HG03457 (cell line): ENCODE measurements around the gene GALNTL6.
"Not testable (repeated sequence)": the region's sequence is repeated elsewhere in the genome, so short reads cannot be mapped to it uniquely, and the experiment has no call there.

ENCODE experiments used
- ATAC-seq: cut with Tn5 transposase; IDR thresholded peaks from one replicate; pipeline ENCODE4 v1.9.1; 2021; ENCODE audit warnings: moderate number of reproducible peaks; ENCODE audit not compliant: unreplicated experiment

Gene GALNTL6

DNA sequence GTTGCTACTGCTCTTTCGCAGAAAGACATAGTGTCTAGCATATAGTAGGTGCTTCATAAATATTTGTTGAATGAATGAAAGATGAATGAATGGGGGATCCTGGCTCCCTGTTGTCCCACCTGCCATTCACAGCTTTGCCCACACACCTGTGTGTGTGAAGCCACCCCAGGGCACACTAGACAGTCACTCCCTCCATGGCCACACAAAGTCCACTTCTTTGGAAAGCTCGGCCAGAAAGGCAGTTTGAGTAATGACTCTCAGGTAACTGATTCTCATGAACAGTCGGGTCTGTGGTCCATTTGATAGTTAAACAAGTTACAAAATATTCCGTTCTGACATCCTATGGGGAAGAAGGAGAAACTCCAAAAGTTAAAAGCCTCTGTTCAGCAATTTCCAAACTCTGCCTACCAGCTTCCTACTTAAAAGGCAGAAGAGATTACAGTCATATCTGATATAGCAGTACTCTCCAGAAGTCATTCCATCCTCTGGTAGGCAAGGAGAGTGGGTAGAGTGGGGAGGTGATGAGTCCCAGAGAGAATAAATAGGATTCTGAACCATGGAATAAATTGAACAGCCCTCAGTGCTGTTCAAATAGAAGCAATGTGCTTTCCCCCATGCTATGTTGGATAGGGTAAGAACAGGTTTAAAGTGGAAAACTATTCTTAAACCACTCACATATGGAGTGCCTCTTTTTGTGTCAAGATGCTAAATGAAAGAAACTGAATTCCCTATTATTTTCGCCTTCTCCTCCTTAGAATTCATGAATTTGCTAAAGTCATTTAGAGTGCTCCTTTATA is 1150.5 kb downstream of the GALNTL6 start:
- ATAC-seq = no peak

DNA sequence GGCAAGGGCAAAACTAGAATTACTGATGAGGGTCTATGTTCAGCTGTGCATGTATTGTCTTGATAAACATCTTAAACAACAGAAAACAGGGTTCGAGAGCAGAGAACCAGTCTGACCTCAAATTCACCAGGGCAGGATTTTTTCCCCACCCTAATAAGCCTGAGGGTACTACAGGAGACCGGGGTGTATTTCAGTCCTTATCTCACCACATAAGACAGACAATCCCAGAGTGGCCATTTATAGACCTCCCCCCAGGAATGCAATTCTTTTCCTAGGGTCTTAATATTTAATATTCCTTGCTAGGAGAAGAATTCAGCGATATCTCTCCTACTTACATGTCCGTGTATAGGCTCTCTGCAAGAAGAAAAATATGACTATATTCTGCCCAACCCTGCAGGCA is 1157.0 kb downstream of the GALNTL6 start:
- not testable (repeated sequence) for ATAC-seq

DNA sequence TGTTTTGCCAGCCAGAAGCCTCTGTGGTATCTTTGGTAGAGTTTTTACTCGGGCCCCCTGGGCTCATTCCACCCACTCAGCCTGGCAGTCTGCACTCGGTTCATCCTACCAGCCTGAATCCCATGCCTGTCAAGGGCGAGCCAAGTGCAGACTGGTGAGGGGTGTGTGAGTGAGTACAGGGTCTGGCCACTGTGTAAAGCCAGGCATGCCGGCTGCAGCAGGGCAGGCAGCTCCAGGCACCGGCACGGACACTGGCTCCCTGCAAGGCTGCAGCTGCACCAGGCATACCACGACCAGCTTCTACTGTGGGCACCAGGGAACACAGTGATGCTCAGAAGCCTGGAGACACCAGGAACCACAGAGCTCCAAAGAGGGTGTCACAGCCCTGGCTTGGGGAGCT is 1161.4 kb downstream of the GALNTL6 start:
- no peak for ATAC-seq

DNA sequence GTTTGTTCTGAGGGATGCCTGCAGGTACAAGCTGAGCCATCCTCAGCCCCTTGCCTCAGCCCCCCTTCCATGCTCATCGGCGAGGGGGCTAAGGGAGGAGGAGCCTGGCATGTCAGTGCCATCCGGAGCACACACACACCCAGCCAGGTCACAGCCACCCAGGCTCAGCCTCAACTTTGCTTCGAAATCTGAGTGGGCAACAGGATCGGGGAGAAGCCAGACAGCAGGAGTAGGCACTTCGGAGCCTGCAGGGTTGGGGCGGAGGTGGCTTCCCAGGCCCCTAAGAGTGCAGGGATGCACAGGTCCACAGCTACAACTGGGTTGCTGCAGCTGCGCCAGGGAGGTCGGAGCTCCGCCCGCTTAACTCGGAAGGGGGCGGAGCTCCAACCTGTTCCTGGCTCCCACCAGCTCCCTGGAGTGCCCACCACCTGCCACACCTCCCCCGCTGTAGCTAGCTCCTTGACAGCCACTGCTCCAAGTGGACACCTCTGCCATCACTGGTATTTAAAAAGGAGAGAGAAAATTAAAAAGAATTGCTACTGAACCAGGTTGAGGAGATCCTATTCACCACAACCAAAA is 1162.5 kb downstream of the GALNTL6 start:
- ATAC-seq = no peak

DNA sequence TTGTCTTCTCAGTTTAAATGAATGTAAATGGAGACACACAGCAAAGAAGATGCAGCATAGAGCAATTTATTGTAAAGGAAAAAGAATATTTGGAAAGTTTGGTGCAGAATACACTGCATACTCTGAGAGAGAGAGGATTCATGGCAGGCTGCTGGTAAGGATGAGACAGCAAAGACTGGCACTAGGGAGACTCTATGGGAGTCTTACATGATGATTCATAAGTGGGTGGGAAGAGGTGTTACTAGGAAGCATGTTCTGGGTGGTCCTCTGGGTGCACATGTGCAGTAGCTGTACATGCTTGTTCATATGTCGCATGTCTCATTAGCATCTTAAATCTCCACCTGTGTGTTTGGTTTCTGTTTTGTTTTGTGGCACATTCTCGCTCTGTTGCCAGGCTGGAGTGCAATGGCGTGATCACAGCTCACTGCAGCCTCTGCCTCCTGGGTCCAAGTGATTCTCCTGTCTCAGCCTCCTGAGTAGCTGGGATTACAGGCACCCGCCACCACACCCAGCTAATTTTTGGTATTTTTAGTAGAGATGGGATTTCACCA is 1164.4 kb downstream of the GALNTL6 start:
- not testable (repeated sequence) for ATAC-seq

DNA sequence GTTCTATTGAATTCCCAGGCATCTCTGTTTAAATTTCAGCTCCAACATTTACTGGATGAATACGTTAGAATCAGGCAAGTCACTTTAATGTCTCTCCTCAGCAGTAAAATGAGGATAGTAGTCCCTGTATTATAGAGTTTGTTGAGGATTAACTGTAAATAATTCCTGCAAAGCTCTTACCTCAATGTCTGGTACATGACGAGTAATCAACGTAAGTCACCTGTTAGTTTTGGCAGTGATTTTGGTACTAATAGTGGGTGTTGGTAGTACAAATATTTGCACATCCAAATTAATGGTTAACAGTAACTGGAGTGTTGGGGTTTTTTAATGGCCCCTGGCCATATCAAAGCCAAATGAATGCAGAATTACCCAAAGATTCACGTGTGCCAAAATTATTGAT is 1165.6 kb downstream of the GALNTL6 start:
- ATAC-seq = no peak

DNA sequence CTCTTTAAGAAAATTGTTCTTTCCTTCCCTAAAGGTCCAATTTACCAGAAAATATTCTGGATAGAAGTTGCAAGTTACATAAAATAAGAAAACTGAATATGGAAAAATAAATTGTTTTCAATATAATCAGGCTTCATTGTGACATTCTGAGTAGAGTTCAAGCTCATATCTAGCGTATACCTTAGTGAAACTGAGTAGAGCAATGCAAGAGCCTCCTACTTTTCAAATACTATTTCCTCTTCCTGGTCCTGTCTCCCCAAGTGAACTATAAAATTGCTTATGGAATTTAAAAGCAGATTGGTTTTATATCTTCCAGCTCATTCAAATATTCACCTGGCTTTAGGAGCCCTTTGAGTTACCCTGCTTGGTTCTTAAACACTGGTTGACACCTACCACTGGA is 1166.1 kb downstream of the GALNTL6 start:
- ATAC-seq = no peak

DNA sequence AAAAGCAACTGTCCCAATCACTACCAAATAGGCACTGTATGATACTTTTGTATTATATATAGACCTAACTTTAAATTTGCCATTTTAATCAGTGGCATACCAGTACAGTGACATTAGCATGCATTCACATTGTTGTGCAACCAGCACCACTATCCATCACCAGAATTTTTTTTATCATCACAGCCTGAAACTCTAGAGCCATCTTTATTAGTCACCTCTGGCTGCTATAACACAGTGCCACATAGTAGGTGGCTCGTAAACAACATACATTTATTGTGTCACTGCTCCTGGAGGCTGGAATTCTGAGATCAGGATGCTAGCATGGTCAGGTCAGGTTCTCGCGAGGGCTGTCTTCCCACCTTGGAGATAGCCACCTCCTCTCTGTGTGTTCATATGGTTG is 1167.0 kb downstream of the GALNTL6 start:
- no peak for ATAC-seq

DNA sequence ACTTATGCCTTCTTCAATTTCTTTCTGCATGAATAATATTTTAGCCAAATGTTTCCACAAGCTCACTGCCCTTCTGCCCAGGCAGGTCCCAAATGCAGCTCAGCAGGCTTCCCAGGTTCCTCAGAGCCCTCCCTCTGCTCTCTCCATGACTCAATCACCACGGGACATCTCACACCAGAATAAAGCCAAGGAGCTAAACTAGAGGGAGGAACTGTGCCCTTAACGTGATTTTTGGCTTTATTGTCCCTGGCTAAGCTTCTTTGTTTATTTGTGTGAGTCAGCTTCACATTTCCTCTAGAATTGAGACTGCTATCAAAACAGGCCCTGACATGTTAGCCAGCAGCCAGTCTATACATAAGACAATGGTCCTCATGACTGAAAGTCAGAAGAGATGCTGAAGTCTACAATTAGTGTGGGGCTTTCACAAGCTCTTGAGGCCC is 1169.0 kb downstream of the GALNTL6 start:
- ATAC-seq = no peak

DNA sequence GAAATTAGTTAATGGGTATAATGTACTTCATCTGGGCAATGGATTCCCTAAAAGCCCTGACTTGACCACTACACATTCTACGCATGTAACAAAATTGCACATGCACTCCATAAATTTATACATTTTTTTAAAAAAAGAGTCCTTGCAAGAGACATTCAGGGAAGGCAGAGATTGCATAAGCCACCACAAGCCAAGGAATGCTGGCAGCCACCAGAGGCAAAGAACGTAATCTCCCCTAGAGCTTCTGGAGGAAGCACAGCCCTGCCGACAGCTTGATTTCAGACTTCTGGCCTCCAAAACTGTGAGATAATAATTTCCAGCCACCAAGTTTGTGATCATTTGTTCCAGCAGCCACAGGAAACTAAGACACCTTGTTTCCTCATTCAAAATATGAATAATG is 1169.8 kb downstream of the GALNTL6 start:
- no peak for ATAC-seq

DNA sequence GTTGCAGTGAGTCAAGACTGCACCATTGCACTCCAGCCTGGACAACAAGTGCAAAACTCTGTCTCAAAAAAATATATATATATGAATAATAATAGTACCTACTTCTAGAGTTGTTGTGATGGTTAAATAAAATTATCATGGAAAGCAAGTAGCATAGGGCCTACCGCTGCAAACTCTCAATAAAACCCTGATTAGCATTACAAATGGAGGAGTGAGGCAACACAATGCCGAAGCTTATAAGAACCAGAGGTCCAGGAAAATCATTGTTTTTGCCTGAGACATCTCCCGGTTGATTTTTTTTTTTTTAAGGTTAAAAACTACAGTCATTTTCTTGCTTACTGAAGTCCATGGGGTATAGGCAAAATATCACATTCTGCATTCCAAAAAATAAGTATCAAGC is 1170.4 kb downstream of the GALNTL6 start:
- ATAC-seq = no peak

DNA sequence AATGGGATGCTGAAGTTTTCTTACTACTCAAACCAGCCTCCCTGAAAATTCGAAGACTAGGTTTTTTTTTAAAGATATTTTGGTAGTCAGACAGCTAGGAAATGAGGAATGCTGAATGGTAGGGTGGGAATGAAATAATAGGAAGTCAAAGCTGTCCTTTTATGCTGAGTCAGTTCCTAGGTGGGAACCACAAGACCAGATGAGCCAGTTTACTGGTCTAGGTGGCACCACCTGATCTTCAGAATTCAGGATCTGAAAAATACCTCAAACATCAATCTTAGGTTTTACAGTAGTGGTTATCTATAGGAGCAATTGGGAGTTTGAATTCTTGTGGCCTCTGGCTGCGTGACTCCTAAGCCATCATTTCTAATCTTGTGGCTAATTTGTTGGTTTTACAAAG is 1172.3 kb downstream of the GALNTL6 start:
- no peak for ATAC-seq

DNA sequence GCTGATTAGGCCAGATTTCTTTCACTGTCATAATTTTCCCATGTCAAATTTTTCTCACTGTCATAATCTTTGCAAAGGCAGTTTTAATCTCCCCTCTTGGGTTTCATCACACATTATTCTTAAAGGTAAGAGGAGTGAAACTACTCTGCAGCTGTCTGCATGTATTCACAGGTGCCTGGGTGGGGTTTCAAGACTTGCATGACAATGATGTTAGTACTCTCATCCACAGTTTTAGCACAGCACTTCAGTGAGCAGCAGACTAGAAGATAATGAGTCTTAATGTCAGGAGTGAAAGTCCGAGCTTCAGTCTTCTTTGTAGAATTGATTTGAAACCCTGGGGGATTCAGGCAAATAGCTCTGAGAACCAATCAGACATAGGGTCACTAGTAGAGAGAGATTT is 1172.9 kb downstream of the GALNTL6 start:
- ATAC-seq = no peak

DNA sequence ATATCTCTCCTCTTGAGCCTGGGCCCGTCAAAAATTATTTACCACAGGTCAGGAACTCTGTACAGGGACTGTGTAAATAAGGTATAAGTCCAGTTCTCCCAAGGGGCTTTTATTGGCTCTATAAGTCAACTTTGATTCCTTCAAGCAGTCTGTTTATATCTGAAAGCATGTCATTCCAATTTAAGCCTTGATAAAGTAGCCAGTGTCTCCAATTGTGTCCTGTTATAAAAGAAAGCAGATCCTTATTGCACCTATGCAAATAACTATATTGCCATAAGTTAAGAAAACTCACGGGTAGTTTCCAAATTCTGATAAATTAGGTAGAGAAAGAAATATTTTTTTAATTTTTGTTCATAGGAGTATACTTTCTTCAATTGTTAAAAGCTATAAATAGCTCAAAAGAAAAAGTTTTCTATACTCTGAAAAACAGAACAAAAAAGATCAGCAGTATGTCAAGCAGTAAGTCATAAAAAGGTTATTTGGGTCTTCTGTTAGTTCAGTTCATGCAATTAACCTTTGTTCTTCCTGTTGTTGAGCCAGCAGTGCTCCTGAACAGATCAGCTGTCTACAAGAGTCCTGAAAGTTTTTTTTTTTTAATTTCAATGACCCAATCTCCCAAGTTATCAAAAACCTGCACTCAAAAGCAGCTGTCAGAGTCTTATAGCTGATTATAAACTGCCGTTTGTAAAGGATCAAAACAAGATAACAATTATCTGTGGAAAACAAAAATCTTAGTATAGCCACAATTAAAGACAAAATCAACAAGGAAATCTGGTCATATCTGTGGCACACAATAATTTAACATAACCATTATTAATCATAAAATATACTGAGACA is 1177.0 kb downstream of the GALNTL6 start:
- no peak for ATAC-seq

DNA sequence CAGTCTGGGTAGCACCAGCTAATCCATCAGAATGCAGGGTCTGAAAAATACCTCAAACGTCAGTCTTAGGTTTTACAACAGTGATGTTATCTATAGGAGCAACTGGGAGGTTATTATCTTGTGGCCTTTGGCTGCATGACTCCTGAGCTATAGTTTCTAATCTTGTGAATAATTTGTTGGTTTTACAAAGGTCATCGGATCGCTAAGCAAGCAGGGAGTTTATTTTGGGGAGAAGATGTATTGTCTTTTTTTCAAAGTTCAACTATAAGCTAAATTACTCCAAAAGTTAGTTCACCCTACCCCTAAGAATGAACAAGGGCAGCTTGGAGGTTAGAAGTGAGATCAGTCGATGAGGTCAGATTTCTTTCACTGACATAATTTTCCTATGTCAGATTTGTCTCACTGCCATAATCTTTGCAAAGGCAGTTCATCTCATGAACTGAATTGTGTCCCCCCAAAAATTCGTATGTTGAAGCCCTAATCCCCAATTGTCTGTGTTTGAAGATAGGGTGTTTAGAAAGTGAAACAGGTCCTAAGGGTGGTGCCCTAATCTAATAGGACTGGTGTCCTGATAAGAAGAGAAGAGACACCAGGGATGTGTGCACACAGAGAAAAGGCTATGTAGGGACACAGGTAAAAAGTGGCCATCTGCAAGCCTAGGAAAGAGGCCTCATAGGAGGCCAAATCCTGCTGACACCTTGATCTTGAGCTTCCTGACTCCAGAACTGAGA is 1179.6 kb downstream of the GALNTL6 start:
- ATAC-seq = no peak

DNA sequence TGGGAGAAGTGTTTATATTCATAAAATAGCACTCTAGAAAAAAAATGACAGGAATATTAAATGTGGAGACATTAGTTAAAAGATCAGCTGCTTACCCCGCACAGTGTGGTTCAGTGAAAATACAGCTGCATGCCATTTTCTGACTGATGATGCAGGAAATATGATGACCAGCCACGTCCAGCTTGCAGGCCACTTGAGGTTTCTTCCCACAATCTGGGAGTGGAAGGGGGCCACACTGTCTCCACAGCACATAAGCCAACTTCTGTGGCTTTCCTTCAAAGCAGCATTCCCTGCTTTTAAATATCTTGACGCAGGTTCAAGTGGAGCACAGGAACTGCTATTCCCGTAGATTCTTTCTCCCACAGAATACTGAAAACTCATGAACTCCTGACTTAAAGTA is 1182.0 kb downstream of the GALNTL6 start:
- ATAC-seq = no peak

DNA sequence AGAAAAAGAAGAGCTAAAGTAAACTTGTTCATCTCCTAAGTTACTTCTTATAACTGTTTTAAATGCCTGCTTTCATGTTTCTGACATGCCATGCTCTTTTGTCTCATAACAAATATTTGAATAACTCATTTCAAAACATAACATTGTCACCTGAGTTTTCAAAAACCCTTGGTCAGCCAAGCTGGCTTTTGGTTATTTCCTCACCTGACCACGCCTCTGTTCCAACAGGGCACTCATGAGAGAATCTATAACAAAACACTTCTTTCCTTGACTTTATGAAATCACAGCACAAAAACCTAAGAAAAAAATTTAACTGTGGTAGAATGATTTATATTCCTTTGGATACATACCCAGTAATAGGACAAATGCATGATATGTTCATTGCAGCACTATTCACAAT is 1182.5 kb downstream of the GALNTL6 start:
- no peak for ATAC-seq

DNA sequence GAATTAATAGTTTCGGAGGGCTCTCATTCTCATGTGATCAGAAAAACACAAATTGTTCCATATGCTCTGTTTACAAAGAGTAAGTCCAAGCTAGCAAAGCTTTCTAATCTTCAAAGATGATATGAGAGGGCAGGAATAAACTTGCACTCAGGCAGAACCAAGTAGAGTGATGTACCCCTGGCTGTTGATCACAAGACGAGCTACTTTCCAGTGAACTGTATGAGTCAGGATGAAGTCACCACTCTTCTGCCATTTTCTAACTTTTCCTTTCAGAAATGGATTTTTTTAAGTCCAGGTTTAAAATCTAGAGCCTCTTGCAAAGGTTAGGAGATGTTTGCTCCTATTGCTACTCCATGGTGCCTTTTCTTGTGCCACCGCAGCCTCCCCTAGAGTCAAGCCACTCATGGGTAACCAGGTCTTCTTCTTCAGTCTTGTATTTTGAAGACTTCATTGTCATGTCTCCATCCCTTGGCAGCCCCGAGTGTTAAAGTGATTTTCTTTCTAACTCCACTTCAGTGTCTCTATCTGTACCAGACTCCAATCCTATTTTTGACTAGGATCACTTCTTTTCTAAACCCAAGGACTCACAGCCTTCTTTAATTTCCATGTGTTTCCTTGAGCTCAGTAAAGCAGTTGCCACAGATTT is 1183.5 kb downstream of the GALNTL6 start:
- ATAC-seq = no peak

DNA sequence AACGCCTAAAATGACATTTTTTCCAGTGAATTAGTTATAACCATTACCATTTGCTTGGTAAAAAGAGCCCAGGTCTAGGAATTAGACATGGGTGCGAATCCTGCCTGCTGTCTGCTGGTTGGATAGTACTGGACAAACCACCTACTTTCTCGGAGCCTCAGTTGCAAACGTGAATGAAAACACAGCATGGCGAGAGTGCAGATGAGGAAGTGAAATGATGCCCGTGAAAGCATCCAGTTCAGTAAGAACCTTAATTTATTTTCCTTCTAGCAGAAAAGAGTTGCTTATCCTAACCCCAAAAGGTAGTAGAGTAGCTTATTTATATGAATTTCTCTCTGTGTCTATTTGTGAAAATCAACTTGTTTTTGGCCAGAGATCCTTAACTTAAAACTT is 1184.0 kb downstream of the GALNTL6 start:
- no peak for ATAC-seq

DNA sequence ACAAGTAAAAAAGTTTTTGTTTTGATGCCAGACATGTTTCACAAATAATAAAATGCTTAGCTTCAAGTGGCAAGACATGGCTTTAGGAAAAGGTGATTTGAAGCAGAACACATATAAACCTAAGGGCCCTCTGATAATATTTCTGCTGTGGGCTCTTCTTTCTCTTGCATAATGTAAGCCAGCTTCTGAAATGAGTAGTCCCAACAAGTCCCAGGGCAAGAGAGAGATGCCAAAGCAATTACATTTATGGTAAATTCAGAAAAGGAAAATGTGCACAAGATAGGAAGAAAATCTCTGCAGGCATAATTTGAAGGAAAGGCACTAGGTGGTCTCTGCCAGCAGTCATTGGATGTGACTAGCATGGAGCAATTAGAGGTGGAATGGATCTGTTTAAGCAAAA is 1184.7 kb downstream of the GALNTL6 start:
- ATAC-seq = no peak
